GM19238 (cell line): ENCODE measurements around the gene FAIM2.

Experiments used
- DNase-seq: peaks from one replicate; pipeline ENCODE4 v3.0.0; 2011; ENCODE audit warnings: low spot score; ENCODE audit not compliant: insufficient read length

The FAIM2 gene

DNA sequence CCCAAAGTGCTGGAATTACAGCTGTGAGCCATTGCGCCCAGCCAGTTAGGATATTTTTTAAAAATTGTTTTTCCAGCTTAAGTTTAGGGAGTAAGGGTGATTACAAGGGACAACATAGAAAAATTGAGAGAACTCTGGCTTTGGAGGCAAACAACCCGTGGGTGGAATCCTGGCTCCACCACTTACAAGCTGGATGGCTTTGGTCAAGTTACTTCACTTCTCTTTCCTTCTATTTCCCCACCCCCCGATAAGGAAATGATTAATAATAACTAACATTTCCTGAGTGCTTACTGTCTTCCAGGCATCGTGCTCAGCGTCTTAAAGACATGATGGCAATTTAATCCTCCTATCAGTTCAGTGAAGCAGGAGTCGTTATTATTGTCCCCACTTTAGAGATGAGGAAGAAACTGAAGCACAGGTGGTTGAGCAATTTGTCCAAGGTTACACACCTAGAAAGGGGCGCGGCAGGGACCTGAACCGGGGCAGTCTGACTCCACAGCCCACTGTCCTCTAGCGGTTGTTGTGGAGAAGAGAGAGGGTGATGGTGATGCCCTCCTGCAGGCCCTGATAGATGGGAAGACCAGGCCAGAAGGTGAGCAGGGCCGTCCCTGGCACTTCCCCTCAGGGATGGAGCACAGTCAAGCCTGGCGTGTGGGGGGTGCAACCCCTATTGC lies 16.7 kb upstream of the FAIM2 start:
- DNase-seq, result no peak

DNA sequence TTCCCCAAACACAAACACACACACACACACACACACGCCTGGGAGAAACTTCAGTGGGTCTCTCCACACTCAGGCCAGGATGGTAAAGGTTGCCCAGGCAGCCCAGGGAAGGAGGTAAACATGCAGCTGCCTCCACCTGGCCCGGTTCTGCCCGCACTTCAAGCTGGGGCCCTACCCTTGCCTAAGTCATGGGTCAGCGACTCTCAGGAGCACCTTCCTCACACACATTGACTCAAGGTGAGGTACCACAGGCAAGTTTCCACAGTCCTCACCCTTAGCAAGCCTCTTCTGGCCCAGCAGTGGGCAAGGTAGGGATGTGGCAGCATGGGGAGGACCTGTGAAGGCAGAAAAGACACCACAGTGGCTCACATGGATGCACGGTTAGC lies 14.1 kb upstream of the FAIM2 start:
- DNase-seq, result no peak

- no peak for DNase-seq
Observed at GRCh38 chr12:49917166-49917787, 13.6 kb upstream of the FAIM2 start.

DNA sequence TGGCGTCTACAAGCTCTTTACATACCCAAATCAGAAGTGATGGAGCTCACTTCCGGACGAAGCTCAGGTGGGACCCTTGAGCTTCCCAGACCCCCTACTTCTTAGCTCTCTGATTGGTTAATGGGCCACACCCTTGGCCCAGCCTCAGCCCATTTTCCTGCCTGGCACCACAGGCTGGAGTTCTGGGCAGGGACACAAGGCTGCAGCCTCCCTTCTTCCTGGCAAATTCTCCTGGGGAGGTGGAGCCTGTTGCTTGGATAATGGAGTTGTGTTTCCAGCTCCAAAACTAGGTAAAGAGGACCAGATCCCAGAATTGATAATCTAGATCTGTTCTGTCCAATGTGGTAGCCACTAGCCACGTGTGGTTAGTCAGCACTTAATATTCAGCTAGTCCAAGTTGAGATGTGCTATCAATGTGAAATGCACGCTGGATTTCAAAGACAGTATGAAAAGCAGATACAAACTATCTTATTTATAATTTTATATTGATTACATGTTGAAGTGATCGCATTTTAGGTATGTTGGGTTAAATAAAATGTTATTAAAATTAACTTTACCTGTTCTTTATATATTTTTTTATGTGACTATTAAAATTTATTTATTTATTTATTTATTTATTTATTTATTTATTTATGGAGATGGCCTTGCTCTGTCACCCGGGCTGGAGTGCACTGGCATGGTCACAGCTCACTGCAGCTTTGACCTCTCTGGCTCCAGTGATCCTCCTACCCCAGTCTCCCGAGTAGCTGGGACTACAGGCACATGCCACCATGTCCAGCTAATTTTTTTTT lies 12.6 kb upstream of the FAIM2 start:
- DNase-seq, result no peak

DNA sequence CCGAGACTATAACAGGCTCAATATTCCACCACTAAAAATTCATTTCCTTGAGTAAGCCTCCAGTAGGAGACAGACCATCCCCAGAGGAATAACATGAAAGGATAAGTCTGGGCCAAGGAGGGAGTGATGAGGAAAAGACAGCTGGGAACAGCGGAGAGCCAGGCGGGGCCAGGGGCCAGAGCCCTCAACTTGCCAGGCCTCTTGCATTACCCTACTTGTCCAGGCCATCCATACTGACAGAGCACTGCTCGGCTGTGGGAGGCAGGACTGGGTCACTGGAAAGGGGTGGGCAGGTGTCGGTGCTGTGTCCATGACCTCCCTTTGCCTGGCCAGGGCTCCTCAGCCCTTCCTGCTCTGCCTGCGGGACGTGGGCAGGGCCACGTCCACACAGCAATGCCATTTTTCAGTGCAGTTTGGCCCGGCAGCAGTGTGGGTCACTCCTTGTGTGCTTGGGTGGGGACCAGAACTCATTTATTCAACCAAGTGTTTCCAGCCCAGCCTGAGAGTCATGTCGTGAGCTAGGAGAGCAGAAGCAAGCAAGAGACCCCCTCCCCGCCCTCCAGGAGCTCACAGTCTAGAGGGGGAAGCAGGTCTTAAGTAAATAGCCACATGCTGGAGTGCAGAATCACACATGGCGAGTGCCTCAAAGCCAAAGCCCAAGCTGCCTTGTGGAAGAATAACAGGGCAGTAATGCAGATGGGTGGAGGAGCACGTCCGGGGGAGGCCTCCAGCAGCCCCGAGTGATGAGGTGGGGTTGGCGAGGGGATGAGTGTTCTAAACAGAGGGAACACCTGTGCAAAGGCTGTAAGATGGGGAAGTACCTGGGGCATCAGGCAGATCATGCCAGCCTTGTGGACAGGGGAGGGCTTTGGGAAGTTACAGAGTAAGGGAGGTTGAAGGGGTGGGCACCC lies 8.9 kb upstream of the FAIM2 start:
- no peak for DNase-seq

- no peak for DNase-seq
Observed at GRCh38 chr12:49911213-49911605, 7.5 kb upstream of the FAIM2 start.

GRCh38 chr12:49910331-49911212 lies 6.9 kb upstream of the FAIM2 start:
- no peak for DNase-seq

DNA sequence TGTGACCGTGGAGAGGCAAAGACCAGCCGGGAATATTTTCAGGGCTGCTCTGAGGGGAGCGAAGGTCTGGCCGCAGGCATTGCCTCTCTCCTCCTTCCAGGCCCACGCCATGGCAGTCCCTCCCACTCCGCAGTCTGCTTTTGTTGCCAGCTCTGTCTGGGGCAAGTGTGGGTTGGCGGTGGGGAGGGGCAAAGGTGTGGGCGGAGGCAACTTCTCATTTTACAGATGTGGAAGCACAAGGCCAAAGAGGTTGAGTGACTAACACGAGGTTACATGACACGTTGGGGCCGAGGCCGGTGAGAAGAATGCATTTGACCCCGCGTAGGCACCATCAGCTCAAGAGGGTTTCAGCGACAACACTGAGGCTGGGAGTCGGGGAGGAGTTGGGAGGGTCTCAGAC lies 6.1 kb upstream of the FAIM2 start:
- DNase-seq, result no peak

GRCh38 chr12:49909356-49909755 lies 5.7 kb upstream of the FAIM2 start:
- no peak for DNase-seq

GRCh38 chr12:49907352-49907751 lies 3.7 kb upstream of the FAIM2 start:
- DNase-seq, result no peak

DNA sequence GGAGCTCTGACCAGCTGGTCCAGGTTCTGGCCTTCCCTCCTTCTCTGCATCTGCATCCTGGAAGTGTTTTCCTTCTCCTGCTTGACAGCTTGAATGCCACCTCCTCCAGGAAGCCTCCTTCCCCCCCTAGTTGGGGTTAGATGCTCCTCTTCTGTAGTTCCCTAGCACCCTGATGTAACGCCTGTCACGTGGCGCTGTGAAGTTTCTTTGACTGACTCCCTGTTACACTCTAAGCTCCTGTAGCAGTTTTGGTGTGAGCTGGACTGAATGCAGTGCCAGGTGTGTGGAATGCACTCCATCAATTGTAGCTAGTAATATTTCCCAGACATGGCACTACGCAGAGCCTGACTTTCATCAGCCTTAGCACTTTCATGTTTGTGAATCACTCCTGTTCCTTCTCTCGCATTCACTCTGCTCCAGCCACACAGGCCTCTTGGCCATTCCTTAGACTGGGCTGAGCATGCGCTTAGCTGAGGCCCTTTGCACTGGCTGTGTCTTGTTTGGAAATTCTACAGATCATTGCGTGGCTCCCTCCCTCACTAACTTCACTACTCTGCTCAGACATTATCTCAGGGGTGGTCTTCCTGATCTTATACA lies 2.1 kb upstream of the FAIM2 start:
- DNase-seq, result no peak

DNA sequence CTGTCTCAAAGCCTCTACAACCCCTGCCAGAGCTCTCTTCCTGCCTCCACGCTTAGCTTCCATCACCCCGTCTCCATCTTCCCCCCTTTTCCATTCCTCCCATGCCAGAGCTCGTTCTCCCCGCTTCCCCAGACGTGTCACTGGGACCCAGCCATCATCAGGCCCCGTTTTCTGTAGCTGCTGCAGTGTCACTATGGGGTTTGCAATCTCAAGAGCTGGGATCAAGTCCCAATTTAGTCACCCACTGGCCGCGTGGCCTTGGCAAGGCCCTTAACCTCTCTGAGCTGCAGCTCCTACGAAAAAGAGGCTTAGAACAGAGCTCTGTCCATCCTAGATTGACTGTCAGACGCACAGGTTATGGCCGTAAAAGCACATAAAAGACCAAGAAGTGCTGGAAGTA lies 901 bp upstream of the FAIM2 start:
- DNase-seq, result no peak

- DNase-seq, result no peak
Observed at GRCh38 chr12:49903351-49903699, 375 bp downstream of the FAIM2 start.

DNA sequence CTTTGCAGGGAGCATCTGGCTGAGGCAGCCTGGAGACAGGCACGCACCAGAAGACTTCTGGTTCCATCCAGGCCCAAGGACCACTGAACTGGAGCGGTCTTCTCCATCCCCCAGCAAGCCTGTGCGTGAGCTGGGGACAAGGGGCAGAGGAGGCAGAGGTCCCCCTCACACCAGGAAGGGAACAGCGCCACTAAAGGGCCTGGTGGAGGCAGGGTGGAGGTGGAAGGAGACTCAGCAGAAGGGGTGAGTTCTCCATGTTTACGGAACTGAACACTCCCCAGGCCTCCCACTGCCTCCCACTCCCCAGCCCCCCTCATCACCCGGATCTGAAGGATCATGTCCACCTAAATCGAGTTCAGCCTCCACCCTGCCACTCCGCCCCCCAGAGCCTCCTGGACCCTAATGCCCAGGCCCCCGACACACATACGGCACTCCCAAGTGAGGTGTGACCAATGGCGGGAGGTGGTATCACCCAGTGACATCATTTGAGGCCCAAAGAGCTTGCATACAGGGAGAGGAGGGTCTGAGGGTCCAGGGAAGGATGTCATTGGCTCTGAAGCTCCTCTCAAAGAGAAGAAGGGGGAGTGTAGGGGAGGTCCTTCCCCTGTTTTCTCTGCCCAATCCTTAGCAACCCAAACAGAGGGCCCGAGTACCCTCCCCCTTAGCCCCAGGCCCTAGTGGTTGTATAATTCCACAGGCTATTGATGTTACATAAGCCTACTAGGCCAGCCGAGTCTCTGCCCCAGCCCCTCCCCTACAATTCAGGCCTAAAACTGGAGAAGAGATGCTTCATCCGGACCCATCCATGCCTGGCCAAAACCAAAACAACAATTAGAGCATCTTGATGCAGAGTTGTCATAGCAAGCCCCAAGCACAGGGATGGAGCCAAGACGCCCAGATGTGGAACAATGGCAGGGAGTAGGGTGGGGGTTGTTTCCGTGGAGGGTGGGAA lies 1.0 kb downstream of the FAIM2 start:
- DNase-seq, result no peak

DNA sequence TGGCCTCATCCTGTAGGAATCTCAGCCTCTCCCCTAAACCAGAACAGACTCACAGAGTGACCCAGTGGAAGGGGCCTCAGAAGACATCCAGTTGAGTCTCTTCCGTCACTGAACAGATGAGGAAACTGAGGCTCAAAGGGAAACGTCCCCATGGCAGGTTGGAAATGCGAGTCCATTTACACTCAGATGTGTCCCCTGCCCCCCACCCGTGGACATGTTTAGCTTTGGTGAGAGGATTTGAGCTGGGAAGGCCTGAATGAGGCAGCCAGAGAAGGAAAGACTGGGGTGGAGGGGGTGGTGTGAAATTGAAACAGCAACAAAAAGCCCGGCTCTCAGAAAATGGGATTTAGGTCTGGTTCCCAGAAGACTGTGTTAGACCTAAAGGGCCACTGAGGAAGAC lies 1.7 kb downstream of the FAIM2 start:
- no peak for DNase-seq

GRCh38 chr12:49901026-49901425 lies 2.7 kb downstream of the FAIM2 start:
- DNase-seq, result no peak

GRCh38 chr12:49900371-49900770 lies 3.3 kb downstream of the FAIM2 start:
- no peak for DNase-seq

DNA sequence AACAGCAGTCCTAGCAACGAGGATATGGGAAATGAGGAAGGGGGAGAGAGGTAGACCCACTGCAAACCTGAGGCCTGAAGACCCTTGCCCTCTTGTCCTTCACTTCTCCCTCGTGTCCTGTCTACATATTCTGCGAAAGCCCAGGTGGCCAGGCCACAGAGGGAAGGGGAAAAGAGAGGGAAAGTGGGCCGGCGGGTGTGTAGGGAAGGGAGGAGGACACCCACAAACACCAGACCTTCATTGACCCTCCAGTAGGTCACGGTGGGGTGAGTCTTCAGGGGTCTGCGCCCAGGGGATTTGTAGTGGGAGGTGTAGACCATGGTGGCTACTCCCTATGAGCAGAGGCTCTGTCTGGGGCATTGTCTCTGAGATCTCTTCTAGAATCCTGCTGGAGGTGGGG lies 3.8 kb downstream of the FAIM2 start:
- no peak for DNase-seq

DNA sequence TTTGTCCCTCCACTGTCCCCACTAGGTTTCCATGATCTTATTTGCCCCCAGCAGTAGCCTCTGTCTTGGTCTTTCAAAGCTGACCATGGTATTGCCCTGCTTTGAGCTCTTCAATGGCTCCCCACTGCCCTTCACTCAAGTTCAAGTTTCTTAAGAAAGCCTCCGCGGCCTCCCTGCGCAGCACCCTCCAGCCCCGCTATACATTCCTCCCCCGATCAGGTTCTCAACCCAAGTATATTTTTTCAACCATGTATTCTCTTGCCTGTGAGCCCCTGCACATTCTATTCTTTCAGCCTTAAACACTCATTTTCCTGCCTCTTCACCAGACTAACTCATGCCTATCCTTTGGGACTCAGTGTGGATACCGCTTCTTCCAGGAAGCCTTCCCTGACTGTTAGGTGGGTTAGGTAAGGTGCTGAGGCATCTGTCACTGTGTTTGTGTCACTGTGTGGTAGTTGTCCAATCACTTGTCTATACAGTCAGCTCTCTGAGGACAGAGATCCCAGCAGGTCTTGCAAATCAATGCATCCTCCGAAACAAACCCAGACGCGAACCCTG lies 4.3 kb downstream of the FAIM2 start:
- no peak for DNase-seq
